H1 (cell line): ENCODE data around the gene KRTAP19-2. TPM values are rescaled to one million over a fixed set of nuclear protein-coding genes. Genes with fewer than 3 reads are reported as not detected.

Experiments used
- polyA plus RNA-seq, 7 experiments: library from polyadenylated mRNA; depleted of rRNA in 3 of 7; stranded (reverse) in 5 of 7; unstranded in 2 of 7; fragments of >200 nt in 5 of 7; fragments of 200-250 nt in 2 of 7; gene quantifications; 1 replicate in 5 of 7; 2 replicates in 1 of 7; 4 replicates in 1 of 7; pipeline versions ENCODE4 v1.2.1 to v1.2.3, GENCODE V29; 2011 to 2013; ENCODE audit warnings: missing spikeins in 2 of 7, mixed read lengths in 2 of 7
- small RNA-seq: library from polyadenylated mRNA; stranded (forward); fragments of <200 nt; extraction: miRNeasy Mini kit (QIAGEN cat#:217004); gene quantifications from one replicate; pipeline ENCODE3, GENCODE V24; 2013; ENCODE audit not compliant: insufficient read depth
- total RNA-seq: library from RNA; stranded (reverse); fragmentation: NEBNext Ultra II Directional; extraction: Animal tissue kit (Norgen Biotek cat#: 25700); gene quantifications from 2 replicates; pipeline ENCODE4 v1.2.1, GENCODE V29; 2021

The KRTAP19-2 gene
- total and polyA plus RNA-seq, 2 of the 8 experiments (the other 6 are each of a cell fraction or from before 2014, with no cell fraction given), result not detected

Small RNA genes lying within 50 kb of the gene (small RNA-seq; reads per million reads assigned to genes)
- gene AP000567.1 (not detected), gene KRTAP19-10P (not detected), gene KRTAP19-11P (not detected), gene KRTAP19-9P (not detected)

Other genes with a start within 250 kb of the KRTAP19-2 start
- not detected in 2 replicates for gene KRTAP24-1, start 204.5 kb downstream of the KRTAP19-2 start, total RNA-seq
- gene KRTAP24-1, start 204.5 kb downstream of the KRTAP19-2 start, polyA plus RNA-seq (2011; rRNA removed), result not detected in 2 replicates
- not detected in 2 replicates for gene KRTAP25-1, start 197.9 kb downstream of the KRTAP19-2 start, total RNA-seq
- not detected in 2 replicates for gene KRTAP25-1, start 197.9 kb downstream of the KRTAP19-2 start, polyA plus RNA-seq (2011; rRNA removed)
- not detected in 2 replicates for gene KRTAP26-1, start 167.1 kb downstream of the KRTAP19-2 start, total RNA-seq
- gene KRTAP26-1, start 167.1 kb downstream of the KRTAP19-2 start, polyA plus RNA-seq (2011; rRNA removed), result not detected in 2 replicates
- gene KRTAP27-1, start 149.7 kb downstream of the KRTAP19-2 start, total RNA-seq, result not detected in 2 replicates
- not detected in 2 replicates for gene KRTAP27-1, start 149.7 kb downstream of the KRTAP19-2 start, polyA plus RNA-seq (2011; rRNA removed)
- gene KRTAP23-1, start 138.8 kb downstream of the KRTAP19-2 start, total RNA-seq, result not detected in 2 replicates
- gene KRTAP23-1, start 138.8 kb downstream of the KRTAP19-2 start, polyA plus RNA-seq (2011; rRNA removed), result not detected in 2 replicates
- gene KRTAP13-2, start 115.2 kb downstream of the KRTAP19-2 start, total RNA-seq, result not detected in 2 replicates
- not detected in 2 replicates for gene KRTAP13-2, start 115.2 kb downstream of the KRTAP19-2 start, polyA plus RNA-seq (2011; rRNA removed)
- not detected in 2 replicates for gene KRTAP13-1, start 91.4 kb downstream of the KRTAP19-2 start, total RNA-seq
- not detected in 2 replicates for gene KRTAP13-1, start 91.4 kb downstream of the KRTAP19-2 start, polyA plus RNA-seq (2011; rRNA removed)
- not detected in 2 replicates for gene KRTAP13-3, start 61.5 kb downstream of the KRTAP19-2 start, total RNA-seq
- not detected in 2 replicates for gene KRTAP13-3, start 61.5 kb downstream of the KRTAP19-2 start, polyA plus RNA-seq (2011; rRNA removed)
- gene KRTAP13-4, start 57.2 kb downstream of the KRTAP19-2 start, total RNA-seq, result 0.42 TPM in 1 of 2 replicates, not detected in the other
- 0.64 and 1.2 TPM in 2 replicates for gene KRTAP13-4, start 57.2 kb downstream of the KRTAP19-2 start, polyA plus RNA-seq (2011; rRNA removed)
- gene KRTAP15-1, start 47.2 kb downstream of the KRTAP19-2 start, total RNA-seq, result not detected in 2 replicates
- gene KRTAP15-1, start 47.2 kb downstream of the KRTAP19-2 start, polyA plus RNA-seq (2011; rRNA removed), result not detected in 2 replicates
- not detected in 2 replicates for gene KRTAP19-1, start 7.1 kb downstream of the KRTAP19-2 start, total RNA-seq
- not detected in 2 replicates for gene KRTAP19-1, start 7.1 kb downstream of the KRTAP19-2 start, polyA plus RNA-seq (2011; rRNA removed)
- gene KRTAP19-3, start 4.6 kb upstream of the KRTAP19-2 start, total RNA-seq, result not detected in 2 replicates
- not detected in 2 replicates for gene KRTAP19-3, start 4.6 kb upstream of the KRTAP19-2 start, polyA plus RNA-seq (2011; rRNA removed)
- not detected in 2 replicates for gene KRTAP19-4, start 9.7 kb upstream of the KRTAP19-2 start, total RNA-seq
- not detected in 2 replicates for gene KRTAP19-4, start 9.7 kb upstream of the KRTAP19-2 start, polyA plus RNA-seq (2011; rRNA removed)
- gene KRTAP19-5, start 14.7 kb upstream of the KRTAP19-2 start, total RNA-seq, result not detected in 2 replicates
- not detected in 2 replicates for gene KRTAP19-5, start 14.7 kb upstream of the KRTAP19-2 start, polyA plus RNA-seq (2011; rRNA removed)
- gene KRTAP19-6, start 54.4 kb upstream of the KRTAP19-2 start, total RNA-seq, result not detected in 2 replicates
- not detected in 2 replicates for gene KRTAP19-6, start 54.4 kb upstream of the KRTAP19-2 start, polyA plus RNA-seq (2011; rRNA removed)
- gene KRTAP19-7, start 73.9 kb upstream of the KRTAP19-2 start, total RNA-seq, result not detected in 2 replicates
- not detected in 2 replicates for gene KRTAP19-7, start 73.9 kb upstream of the KRTAP19-2 start, polyA plus RNA-seq (2011; rRNA removed)
- not detected in 2 replicates for gene KRTAP22-2, start 103.0 kb upstream of the KRTAP19-2 start, total RNA-seq
- not detected in 2 replicates for gene KRTAP22-2, start 103.0 kb upstream of the KRTAP19-2 start, polyA plus RNA-seq (2011; rRNA removed)
- not detected in 2 replicates for gene KRTAP6-3, start 105.0 kb upstream of the KRTAP19-2 start, total RNA-seq
- gene KRTAP6-3, start 105.0 kb upstream of the KRTAP19-2 start, polyA plus RNA-seq (2011; rRNA removed), result not detected in 2 replicates
- not detected in 2 replicates for gene KRTAP6-2, start 111.5 kb upstream of the KRTAP19-2 start, total RNA-seq
- not detected in 2 replicates for gene KRTAP6-2, start 111.5 kb upstream of the KRTAP19-2 start, polyA plus RNA-seq (2011; rRNA removed)
- not detected in 2 replicates for gene KRTAP22-1, start 113.7 kb upstream of the KRTAP19-2 start, total RNA-seq
- gene KRTAP22-1, start 113.7 kb upstream of the KRTAP19-2 start, polyA plus RNA-seq (2011; rRNA removed), result not detected in 2 replicates
- gene KRTAP6-1, start 126.5 kb upstream of the KRTAP19-2 start, total RNA-seq, result not detected in 2 replicates
- gene KRTAP6-1, start 126.5 kb upstream of the KRTAP19-2 start, polyA plus RNA-seq (2011; rRNA removed), result not detected in 2 replicates
- gene KRTAP20-1, start 129.0 kb upstream of the KRTAP19-2 start, total RNA-seq, result not detected in 2 replicates
- not detected in 2 replicates for gene KRTAP20-1, start 129.0 kb upstream of the KRTAP19-2 start, polyA plus RNA-seq (2011; rRNA removed)
- gene KRTAP20-4, start 133.2 kb upstream of the KRTAP19-2 start, total RNA-seq, result not detected in 2 replicates
- gene KRTAP20-4, start 133.2 kb upstream of the KRTAP19-2 start, polyA plus RNA-seq (2011; rRNA removed), result not detected in 2 replicates
- gene KRTAP20-2, start 147.8 kb upstream of the KRTAP19-2 start, total RNA-seq, result not detected in 2 replicates
- gene KRTAP20-2, start 147.8 kb upstream of the KRTAP19-2 start, polyA plus RNA-seq (2011; rRNA removed), result not detected in 2 replicates
- not detected in 2 replicates for gene KRTAP20-3, start 155.4 kb upstream of the KRTAP19-2 start, total RNA-seq
- not detected in 2 replicates for gene KRTAP20-3, start 155.4 kb upstream of the KRTAP19-2 start, polyA plus RNA-seq (2011; rRNA removed)
- gene KRTAP21-3, start 231.3 kb upstream of the KRTAP19-2 start, total RNA-seq, result not detected in 2 replicates
- not detected in 2 replicates for gene KRTAP21-3, start 231.3 kb upstream of the KRTAP19-2 start, polyA plus RNA-seq (2011; rRNA removed)